Astrocyte of the cerebellum (primary cell): Measurements from ENCODE around the gene BCAN.

Experiments
- DNase-seq: peaks from one replicate; pipeline ENCODE4 v3.0.0-alpha.2; 2011; ENCODE audit warnings: low read depth
- H3K4me3 ChIP-seq: 2 replicates; pipeline ENCODE4 v1.5.1; 2011; ENCODE audit warnings: mild to moderate bottlenecking, low read depth, low read length, moderate library complexity
- in situ Hi-C: cut with HindIII; loops from 2 replicates; pipeline ENCODE4 v1.10.0; 2017; ENCODE audit warnings: low sequenced_read_pairs
- TF ChIP-seq, protein P1 (sequence below): IDR thresholded peaks from 2 replicates; pipeline ENCODE4 v1.5.1; 2012; ENCODE audit warnings: low read length, low read depth, moderate library complexity, mild to moderate bottlenecking; ENCODE audit errors: missing control alignments

The BCAN gene

DNA sequence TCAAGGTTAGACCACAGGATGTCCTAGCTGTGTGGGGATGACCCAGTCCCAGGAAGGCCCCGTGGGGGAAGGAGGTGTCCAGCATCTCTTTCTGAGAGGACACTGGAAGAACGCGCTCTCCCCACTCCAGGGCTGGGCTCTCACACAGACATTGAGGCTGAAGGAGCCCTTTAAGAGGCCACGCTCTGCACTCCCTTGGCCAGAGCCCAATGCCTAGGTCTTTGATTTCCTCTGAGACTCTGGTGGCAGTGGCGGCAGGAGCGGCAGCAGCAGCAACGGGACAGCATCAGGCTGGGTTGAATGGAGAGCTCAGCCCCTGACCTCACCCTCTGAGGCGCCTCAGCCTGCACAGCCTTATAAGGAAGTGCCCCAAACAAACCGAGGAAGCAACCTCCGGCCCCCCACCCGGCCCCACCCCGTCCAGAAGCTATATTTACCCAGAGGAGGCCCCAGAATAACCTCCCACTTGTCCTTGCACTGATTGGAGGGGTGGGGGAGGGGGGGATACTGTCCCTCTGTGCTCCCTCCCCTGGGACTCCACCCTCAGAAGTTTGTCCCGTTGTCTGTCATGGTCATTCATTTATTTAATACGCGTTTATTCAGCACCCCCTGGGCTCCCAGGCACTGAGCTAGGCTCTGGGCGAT, 23.0 kb downstream of the BCAN start:
- no peak overlapping the region for H3K4me3 ChIP-seq
- no peak for DNase-seq
- TF ChIP-seq, protein P1, sequence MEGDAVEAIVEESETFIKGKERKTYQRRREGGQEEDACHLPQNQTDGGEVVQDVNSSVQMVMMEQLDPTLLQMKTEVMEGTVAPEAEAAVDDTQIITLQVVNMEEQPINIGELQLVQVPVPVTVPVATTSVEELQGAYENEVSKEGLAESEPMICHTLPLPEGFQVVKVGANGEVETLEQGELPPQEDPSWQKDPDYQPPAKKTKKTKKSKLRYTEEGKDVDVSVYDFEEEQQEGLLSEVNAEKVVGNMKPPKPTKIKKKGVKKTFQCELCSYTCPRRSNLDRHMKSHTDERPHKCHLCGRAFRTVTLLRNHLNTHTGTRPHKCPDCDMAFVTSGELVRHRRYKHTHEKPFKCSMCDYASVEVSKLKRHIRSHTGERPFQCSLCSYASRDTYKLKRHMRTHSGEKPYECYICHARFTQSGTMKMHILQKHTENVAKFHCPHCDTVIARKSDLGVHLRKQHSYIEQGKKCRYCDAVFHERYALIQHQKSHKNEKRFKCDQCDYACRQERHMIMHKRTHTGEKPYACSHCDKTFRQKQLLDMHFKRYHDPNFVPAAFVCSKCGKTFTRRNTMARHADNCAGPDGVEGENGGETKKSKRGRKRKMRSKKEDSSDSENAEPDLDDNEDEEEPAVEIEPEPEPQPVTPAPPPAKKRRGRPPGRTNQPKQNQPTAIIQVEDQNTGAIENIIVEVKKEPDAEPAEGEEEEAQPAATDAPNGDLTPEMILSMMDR: no peak
- in situ Hi-C loops: no loop called here

DNA sequence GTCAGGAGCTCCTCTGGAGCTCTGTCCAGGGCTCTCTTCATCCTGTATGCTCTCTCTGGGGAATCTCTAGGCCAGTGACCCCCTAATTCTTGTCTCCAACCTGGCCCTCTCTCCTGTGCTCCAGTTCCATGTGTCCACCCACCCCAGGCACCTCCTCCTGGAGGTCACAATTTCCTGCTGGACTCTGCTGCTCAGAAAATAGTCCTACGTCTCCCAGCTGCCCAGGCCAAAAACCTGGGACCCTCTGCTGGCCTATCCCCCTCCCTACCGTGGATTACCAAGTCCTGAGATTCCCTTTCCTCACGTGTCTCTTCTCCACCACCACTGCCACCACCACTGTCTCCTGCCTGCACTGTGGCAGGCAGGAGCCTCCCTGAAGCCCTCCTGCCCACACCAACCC, 23.6 kb downstream of the BCAN start:
- in situ Hi-C loops: no loop called here
- H3K4me3 ChIP-seq: no peak overlapping the region
- DNase-seq: no peak
- TF ChIP-seq, protein P1: no peak

DNA sequence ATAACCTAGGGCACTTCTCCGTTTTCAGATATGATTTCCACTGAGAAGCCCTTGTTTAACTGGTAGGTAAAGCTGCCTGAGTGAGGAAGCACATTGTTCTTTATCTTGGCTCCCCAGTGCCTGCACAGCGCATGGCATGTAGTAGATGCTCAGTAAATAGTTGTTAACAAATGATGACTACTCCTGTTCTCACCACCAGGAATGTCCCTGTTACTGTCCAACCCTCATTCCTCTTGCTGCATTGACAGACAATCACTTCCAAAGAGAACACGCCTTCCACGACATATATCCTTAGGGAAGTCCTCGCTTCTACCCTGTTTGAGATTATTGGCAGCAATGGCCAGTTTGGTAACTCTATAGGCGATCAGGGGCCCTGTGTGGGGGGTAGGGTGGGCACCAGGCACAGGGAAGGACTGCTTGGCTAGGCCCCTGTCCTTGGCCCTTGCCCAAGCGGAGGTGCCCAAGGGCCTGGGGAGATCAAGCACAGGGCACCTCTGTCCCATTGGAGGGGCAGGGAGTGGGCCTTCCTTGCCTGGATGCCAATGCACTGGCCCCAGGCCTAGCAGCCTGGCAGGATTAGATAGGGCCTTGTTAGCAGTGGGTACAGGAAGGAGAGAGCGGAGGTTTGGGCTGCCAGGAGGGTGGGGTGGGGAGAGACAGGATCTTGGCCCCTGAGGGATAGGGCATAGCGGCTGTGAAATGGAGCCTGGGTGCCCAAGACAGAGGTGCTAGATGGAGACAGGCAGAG, 25.1 kb downstream of the BCAN start:
- no peak overlapping the region for H3K4me3 ChIP-seq
- in situ Hi-C loops: no loop called here
- no peak for DNase-seq

DNA sequence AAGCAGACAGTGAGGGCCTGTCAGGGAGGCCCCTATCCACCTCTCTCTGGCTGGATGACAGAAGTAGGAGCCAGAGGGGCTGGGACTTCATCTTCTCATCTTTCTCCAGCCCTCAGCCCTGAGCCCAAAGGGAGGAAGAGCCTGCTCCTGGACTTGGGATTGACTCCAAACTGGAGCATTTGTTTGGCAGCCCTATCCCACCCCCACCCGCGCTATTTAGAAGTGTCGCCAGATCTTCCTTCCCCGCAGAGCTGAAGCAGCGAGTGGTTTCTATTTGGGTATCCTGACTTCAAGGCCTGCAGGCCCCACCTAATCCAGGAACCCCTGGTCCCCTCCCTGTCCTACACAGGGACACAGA, 25.7 kb downstream of the BCAN start:
- no peak overlapping the region for H3K4me3 ChIP-seq
- no peak for DNase-seq
- in situ Hi-C loops: no loop called here
- TF ChIP-seq, protein P1: no peak

More for the DNA sequence above, 25.1 kb downstream of the BCAN start:
- TF ChIP-seq, protein P1: no peak

DNA sequence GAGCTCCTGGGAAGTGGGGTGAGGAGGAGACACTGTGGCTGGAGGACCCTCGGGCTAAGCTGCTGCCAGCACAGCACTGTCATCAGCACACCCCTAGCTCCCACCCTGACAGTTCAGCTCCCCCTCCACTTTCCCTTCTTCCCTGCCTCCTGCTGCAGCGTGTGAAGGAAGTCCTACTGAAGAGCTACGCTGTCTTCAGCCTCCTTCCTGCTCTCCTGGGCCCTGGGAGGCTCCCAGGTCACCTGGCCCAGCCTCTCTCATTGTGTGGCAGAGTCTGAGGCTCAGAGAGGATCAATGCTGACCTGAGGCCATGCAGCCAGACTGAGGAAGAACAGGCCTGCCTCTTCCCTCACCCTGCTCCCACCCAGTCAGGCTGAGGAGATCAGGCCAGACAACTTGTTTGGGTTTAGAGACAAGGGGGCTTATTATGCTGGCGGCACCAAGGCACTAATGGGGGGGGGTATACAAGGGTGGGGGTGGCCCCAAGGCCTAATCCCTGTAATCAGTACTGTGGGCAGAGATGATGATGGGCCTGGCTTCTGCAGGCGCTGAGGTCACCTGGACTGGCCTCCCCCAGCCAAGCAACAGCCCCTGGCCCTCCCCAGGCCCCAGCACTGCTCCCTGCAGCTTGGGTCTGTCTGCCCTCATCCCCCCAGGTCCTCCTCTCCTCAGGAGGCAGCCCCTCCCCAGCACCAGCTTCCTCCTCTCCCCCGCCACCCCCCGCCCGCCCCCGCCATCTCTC, 26.2 kb downstream of the BCAN start:
- TF ChIP-seq, protein P1: no peak
- no peak overlapping the region for H3K4me3 ChIP-seq
- in situ Hi-C loops: no loop called here
- no peak for DNase-seq

DNA sequence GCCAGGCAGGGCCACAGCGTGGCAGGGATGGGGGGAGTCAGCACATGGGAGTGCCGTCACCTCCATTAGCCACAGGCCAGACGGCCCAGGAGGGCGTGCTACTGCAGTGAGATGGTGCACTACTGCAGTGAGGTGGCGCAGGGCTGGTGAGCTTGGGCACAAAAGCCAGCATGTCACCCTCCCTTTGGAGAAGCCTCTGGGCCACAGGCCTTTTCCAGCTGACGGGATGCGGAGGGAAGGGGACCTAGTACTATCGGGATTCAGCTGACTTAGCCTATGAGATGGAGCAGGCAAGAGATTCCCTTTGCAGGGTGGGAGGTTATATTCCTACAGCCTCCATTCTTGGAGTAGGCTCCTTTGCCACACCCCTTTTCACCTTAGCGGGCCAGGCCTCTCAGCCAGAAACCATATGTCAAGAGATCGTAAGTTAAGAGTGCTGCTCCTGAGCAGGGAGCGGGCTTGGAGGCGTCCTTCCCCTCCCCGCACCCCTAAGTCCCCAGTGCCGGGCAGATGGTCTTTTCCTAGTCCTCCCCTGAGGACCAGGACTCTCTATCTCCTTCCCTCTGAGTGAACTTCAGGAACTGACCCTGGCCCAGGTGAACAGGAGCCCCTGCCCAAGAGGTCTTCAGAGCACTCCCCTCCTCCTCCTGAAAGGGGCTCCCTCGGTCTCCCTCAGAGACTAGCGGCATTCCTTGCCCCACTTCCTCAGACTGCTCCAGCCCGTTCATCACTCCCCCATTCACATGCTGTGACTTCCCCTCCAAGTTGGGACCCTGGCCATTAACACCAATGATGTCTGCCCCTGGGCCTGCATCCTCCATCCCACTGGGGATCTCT, 27.1 kb downstream of the BCAN start:
- TF ChIP-seq, protein P1: no peak
- in situ Hi-C loops: no loop called here
- no peak for DNase-seq
- H3K4me3 ChIP-seq: no peak overlapping the region
